AG04450 (cell line): ENCODE results near the gene MYO18A. TPM values are rescaled to one million over a fixed set of nuclear protein-coding genes. Genes with fewer than 3 reads are reported as not detected.
"Not testable (repeated sequence)": the region's sequence is repeated elsewhere in the genome, so short reads cannot be mapped to it uniquely, and the experiment has no call there.

Experiments used
- CTCF ChIA-PET: fragments of 300-600, 350-600 bp; formaldehyde crosslinking; extraction: SDS; loops from one replicate; lab custom pipeline; 2022; ENCODE audit warnings: antibody characterized with exemption, inconsistent platforms; lab: Charles Lee
- POLR2A ChIA-PET: fragments of 350-600 bp; formaldehyde crosslinking; extraction: SDS; loops from one replicate; lab custom pipeline; 2021; ENCODE audit warnings: antibody characterized with exemption, inconsistent platforms; lab: Yijun Ruan, JAX
- DNase-seq: peaks from one replicate; pipeline ENCODE4 v3.0.0-alpha.2; 2011; ENCODE audit warnings: low read depth, low spot score
- H3K27ac ChIP-seq: one replicate; pipeline ENCODE4 v1.5.1; 2012; ENCODE audit warnings: low read depth, low read length, control low read depth
- H3K27me3 ChIP-seq: one replicate; pipeline ENCODE4 v1.6.0; 2012; ENCODE audit warnings: low read length; ENCODE audit not compliant: control insufficient read depth, insufficient read depth
- H3K4me3 ChIP-seq: 2 replicates; pipeline ENCODE4 v1.5.1; 2011; ENCODE audit warnings: mild to moderate bottlenecking, low read depth, low read length, control low read depth
- H3K9me3 ChIP-seq: 2 replicates; pipeline ENCODE4 v1.5.1; 2012; ENCODE audit warnings: low read length; ENCODE audit not compliant: control insufficient read depth, insufficient read depth
- polyA minus RNA-seq: library from RNA; depleted of rRNA, polyadenylated mRNA; stranded (reverse); fragments of >200 nt; gene quantifications from 2 replicates; pipeline ENCODE4 v1.2.3, GENCODE V29; 2011; rRNA and poly(A)+ RNA removed
- polyA plus RNA-seq: library from polyadenylated mRNA; depleted of rRNA; stranded (reverse); fragments of >200 nt; gene quantifications from 2 replicates; pipeline ENCODE4 v1.2.3, GENCODE V29; 2011; rRNA removed
- TF ChIP-seq, protein P1 (sequence below): IDR thresholded peaks from 2 replicates; pipeline ENCODE4 v1.5.1; 2011; ENCODE audit warnings: low read depth, low read length, control low read depth, inconsistent platforms

Gene MYO18A
- 9.8 and 16.7 TPM in 2 replicates for polyA plus RNA-seq
- polyA minus RNA-seq: 40.8 and 50.1 TPM in 2 replicates

DNA sequence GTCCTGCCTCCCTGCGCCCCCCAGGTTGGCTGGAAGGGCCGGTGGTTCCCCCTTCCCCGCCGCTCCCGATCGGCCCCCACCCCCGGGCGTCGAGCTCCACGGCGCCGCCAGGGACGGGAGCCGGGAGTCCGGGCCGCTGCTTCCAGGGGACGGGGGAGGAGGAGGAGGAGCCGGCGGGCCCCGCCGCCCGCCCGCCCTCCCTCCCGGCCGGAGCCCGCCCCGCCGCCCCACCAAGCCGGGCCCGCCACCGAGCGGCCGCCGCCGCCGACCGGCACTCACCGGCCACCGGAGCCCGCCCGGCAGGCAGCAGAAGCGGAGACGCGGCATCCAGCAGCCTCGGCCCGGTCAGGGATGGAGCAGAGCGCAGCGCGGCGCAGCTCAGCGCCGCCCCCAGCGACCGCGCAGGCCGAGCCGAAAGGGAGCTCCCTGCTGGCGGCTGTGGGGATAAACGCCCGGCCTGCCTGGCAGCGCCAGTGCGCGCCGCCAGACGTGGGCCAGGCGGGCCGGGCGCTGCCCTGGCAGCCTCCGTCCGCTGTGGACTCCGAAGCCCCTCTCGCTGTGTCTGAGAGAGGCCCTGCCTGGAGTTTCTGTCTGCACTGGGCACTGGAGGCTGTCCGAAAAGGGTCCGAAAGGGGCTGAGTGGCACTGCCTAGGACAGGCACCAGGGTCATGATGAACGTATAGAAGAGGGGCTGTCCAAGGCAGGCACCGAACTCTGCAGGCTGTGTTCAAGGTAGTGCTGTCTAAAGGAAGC, at the start of gene MYO18A:
TSS of gene MYO18A (minus strand) at position 365 of the 754 bp plus-strand sequence. CDS start 13,458 bp downstream, outside the sequence.
- peak within 1 kb of the TSS; percentile 67 for H3K4me3 ChIP-seq
- H3K9me3 ChIP-seq: no peaks in the 10 kb centered on the region; the same call in 1 of the 2 replicates
- TF ChIP-seq, protein P1, sequence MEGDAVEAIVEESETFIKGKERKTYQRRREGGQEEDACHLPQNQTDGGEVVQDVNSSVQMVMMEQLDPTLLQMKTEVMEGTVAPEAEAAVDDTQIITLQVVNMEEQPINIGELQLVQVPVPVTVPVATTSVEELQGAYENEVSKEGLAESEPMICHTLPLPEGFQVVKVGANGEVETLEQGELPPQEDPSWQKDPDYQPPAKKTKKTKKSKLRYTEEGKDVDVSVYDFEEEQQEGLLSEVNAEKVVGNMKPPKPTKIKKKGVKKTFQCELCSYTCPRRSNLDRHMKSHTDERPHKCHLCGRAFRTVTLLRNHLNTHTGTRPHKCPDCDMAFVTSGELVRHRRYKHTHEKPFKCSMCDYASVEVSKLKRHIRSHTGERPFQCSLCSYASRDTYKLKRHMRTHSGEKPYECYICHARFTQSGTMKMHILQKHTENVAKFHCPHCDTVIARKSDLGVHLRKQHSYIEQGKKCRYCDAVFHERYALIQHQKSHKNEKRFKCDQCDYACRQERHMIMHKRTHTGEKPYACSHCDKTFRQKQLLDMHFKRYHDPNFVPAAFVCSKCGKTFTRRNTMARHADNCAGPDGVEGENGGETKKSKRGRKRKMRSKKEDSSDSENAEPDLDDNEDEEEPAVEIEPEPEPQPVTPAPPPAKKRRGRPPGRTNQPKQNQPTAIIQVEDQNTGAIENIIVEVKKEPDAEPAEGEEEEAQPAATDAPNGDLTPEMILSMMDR: peak; percentile 77
- ChIA-PET CTCF (interaction anchor here (0.6 to 7.3 kb wide), 35 partner anchors 10 to 358 kb away, joined by 3 to 166 read pairs (median 6); no protein-coding TSS in a partner anchor), POLR2A (interaction anchor here (0.6 to 1.6 kb wide), 11 partner anchors 20 to 334 kb away, joined by 3 to 16 read pairs (median 3); partner anchors contain the start of gene NUFIP2)
- DNase-seq: peak; percentile 32
- no peaks in the 10 kb centered on the region for H3K27me3 ChIP-seq
- H3K27ac ChIP-seq: no peak within 1 kb of the TSS

GRCh38 chr17:29225396-29225795, 45.2 kb upstream of the MYO18A start:
- Histone ChIP-seq H3K9me3 (no peaks in the 10 kb centered on the region), H3K27ac (no peak overlapping the region), H3K4me3 (no peak overlapping the region), H3K27me3 (no peaks in the 10 kb centered on the region)
- TF ChIP-seq, protein P1: no peak
- CTCF ChIA-PET: interaction anchor here (0.8 to 1.4 kb wide), 5 partner anchors 45 to 101 kb away, joined by 3 to 5 read pairs (median 4); partner anchors contain the start of gene MYO18A
- DNase-seq: no peak
- POLR2A ChIA-PET: interaction anchor here (0.6 kb wide), 1 partner anchor 9 kb away, joined by 5 read pairs; no protein-coding TSS in a partner anchor

GRCh38 chr17:29221338-29221737, 41.1 kb upstream of the MYO18A start:
- POLR2A ChIA-PET: not testable (repeated sequence)

DNA sequence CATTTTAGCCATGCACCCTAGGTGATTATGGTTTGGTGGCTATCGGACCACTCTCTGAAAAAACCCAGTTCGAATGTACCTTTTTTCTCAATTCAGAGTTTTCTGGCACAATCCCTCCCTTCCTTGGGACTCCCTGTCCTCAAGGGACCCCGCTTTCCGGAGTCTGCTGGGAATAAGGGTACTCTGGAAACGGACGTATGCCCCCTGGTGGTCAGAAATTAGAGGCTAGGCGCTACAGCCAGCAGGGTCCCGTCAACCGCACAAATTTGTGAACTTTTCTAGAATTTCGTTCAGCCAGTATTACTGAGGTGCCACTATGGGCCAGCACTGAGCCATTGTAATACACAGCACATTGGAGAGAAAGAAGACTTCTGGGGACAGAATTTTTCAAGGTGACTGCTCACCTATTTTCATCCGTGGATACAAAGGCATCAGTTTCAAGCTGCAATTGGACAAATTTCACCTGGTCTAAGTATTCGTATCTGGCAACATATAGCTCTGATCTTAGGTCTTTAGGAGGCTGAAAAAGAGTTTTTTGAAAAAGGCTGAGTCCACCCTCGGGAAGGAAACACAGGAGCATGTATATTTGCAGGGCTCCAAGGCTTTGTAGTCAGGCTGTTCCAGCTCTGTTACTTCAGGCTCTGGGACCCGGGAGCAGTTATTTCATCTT, 39.3 kb upstream of the MYO18A start:
- POLR2A ChIA-PET: interaction anchor here (1.2 to 1.7 kb wide), 3 partner anchors 21 to 75 kb away, joined by 3 to 4 read pairs (median 4); partner anchors contain the start of gene NUFIP2
- CTCF ChIA-PET: interaction anchor here (0.5 to 7.2 kb wide), 47 partner anchors 8 to 659 kb away, joined by 3 to 158 read pairs (median 5); partner anchors contain the start of genes MYO18A and NUFIP2

More at GRCh38 chr17:29221338-29221737, 41.1 kb upstream of the MYO18A start:
- DNase-seq, H3K27ac ChIP-seq, H3K27me3 ChIP-seq, H3K4me3 ChIP-seq, H3K9me3 ChIP-seq: not testable (repeated sequence)
- CTCF ChIA-PET: interaction anchor here (0.6 to 2.9 kb wide), 5 partner anchors 16 to 69 kb away, joined by 3 to 33 read pairs (median 4); no protein-coding TSS in a partner anchor

More for the DNA sequence above, 39.3 kb upstream of the MYO18A start:
- no peak overlapping the region for H3K27ac ChIP-seq
- no peak overlapping the region for H3K4me3 ChIP-seq
- no peaks in the 10 kb centered on the region for H3K27me3 ChIP-seq
- H3K9me3 ChIP-seq: no peaks in the 10 kb centered on the region
- TF ChIP-seq, protein P1: peak; percentile 94
- peak; percentile 45 for DNase-seq
